B cell (primary cell): ENCODE data around the gene GNB1. TPM values are rescaled to one million over a fixed set of nuclear protein-coding genes. Genes with fewer than 3 reads are reported as not detected.
"Not testable (repeated sequence)": the region's sequence is repeated elsewhere in the genome, so short reads cannot be mapped to it uniquely, and the experiment has no call there.

Experiments used
- ATAC-seq: fragments of 200-7000 bp; cut with Tn5 transposase; one replicate; pipeline ENCODE4 v1.10.0; 2021; ENCODE audit warnings: low read depth, mild to moderate bottlenecking, moderate number of reproducible peaks, moderate library complexity
- CTCF ChIA-PET: fragments of 350-600 bp; sonication (Branson Sonifier 250); formaldehyde crosslinking; loops from one replicate; lab custom pipeline; 2021; ENCODE audit warnings: antibody characterized with exemption, inconsistent platforms; lab: Charles Lee
- POLR2A ChIA-PET: fragments of 350-600 bp; sonication (Branson Sonifier 250); formaldehyde crosslinking; loops from one replicate; lab custom pipeline; 2021; ENCODE audit warnings: antibody characterized with exemption; lab: Charles Lee
- DNase-seq: peaks from one replicate; pipeline ENCODE4 v3.0.0; 2013
- H2AFZ ChIP-seq: 2 replicates; pipeline ENCODE4 v1.6.1; 2012; ENCODE audit warnings: mild to moderate bottlenecking, low read depth, low read length; ENCODE audit not compliant: insufficient read depth, poor library complexity, severe bottlenecking
- H3K27ac ChIP-seq, 2 donors: 1 replicate in 1 of 2; 2 replicates in 1 of 2; pipeline ENCODE4 v1.5.1; 2012 to 2013; ENCODE audit warnings: low read length in 2 of 2, mild to moderate bottlenecking in 2 of 2, moderate library complexity in 1 of 2
- H3K27me3 ChIP-seq, 4 experiments: fragments of 200-600 bp in 1 of 4; sonication (generic) in 1 of 4; replicated peaks in 1 of 4; 1 replicate in 2 of 4; 2 replicates in 2 of 4; pipeline versions ENCODE4 v1.6.1 to v1.7.0; 2013 to 2016; ENCODE audit warnings: low read length in 3 of 4, mild to moderate bottlenecking in 2 of 4, mixed read lengths in 1 of 4, moderate library complexity in 1 of 4; ENCODE audit not compliant: insufficient read depth in 4 of 4, control insufficient read depth in 3 of 4; ENCODE audit errors: control extremely low read depth in 1 of 4
- H3K36me3 ChIP-seq, 2 experiments: replicated peaks in 1 of 2; 1 replicate in 1 of 2; 2 replicates in 1 of 2; pipeline versions ENCODE4 v1.6.1 to v1.7.1; 2013; ENCODE audit warnings: low read length in 1 of 2; ENCODE audit not compliant: insufficient read depth in 2 of 2, control insufficient read depth in 1 of 2; ENCODE audit errors: control extremely low read depth in 1 of 2, extremely low read depth in 1 of 2
- H3K4me1 ChIP-seq, 2 donors: fragments of 200-600 bp in 1 of 2; sonication (generic) in 1 of 2; 1 replicate in 1 of 2; 2 replicates in 1 of 2; pipeline versions ENCODE4 v1.5.1 to v1.6.1; 2013 to 2017; ENCODE audit warnings: low read length in 2 of 2; ENCODE audit not compliant: control insufficient read depth in 2 of 2, insufficient read depth in 2 of 2
- H3K4me2 ChIP-seq: replicated peaks from 2 replicates; pipeline ENCODE3; 2012; ENCODE audit warnings: mild to moderate bottlenecking, low read depth, low read length; ENCODE audit not compliant: poor library complexity, severe bottlenecking
- H3K4me3 ChIP-seq, 5 experiments: fragments of 200-600 bp in 1 of 5; sonication (generic) in 1 of 5; 1 replicate in 3 of 5; 2 replicates in 2 of 5; pipeline versions ENCODE4 v1.5.1 to v1.7.0; 2011 to 2016; ENCODE audit warnings: low read length in 4 of 5, mild to moderate bottlenecking in 4 of 5, low read depth in 2 of 5, control low read depth in 1 of 5, moderate library complexity in 1 of 5; ENCODE audit not compliant: insufficient read depth in 1 of 5; ENCODE audit errors: control extremely low read depth in 1 of 5, extremely low read depth in 1 of 5
- H3K79me2 ChIP-seq: fragments of 200-600 bp; sonication (generic); one replicate; pipeline ENCODE4 v1.6.0; 2016; ENCODE audit warnings: low read length; ENCODE audit not compliant: control insufficient read depth, insufficient read depth
- H3K9ac ChIP-seq: fragments of 200-600 bp; sonication (generic); 2 replicates; pipeline ENCODE4 v1.6.1; 2017; ENCODE audit warnings: mild to moderate bottlenecking, low read length, moderate library complexity
- H3K9me3 ChIP-seq, 3 donors: one replicate each; pipeline versions ENCODE4 v1.6.1 to v1.7.1; 2013; ENCODE audit warnings: low read length in 2 of 3; ENCODE audit not compliant: control insufficient read depth in 2 of 3, insufficient read depth in 1 of 3; ENCODE audit errors: control extremely low read depth in 1 of 3
- H4K20me1 ChIP-seq: 2 replicates; pipeline ENCODE4 v1.6.0; 2012; ENCODE audit warnings: mild to moderate bottlenecking, low read length; ENCODE audit not compliant: insufficient read depth, control insufficient read depth, poor library complexity, severe bottlenecking
- H3K27ac Mint-ChIP-seq: one replicate; pipeline ENCODE4 v1.8.0; 2021; ENCODE audit warnings: mixed read lengths
- H3K27me3 Mint-ChIP-seq: one replicate; pipeline ENCODE4 v1.8.0; 2021; ENCODE audit warnings: mixed read lengths
- H3K4me1 Mint-ChIP-seq: one replicate; pipeline ENCODE4 v1.8.0; 2021; ENCODE audit warnings: mixed read lengths
- H3K4me3 Mint-ChIP-seq: one replicate; pipeline ENCODE4 v1.8.0; 2021; ENCODE audit warnings: mixed read lengths
- H3K9me3 Mint-ChIP-seq: one replicate; pipeline ENCODE4 v1.8.0; 2022; ENCODE audit warnings: mixed read lengths; ENCODE audit not compliant: insufficient read depth
- CTCF ChIP-seq: fragments of 200-600 bp; IDR thresholded peaks from one replicate; pipeline ENCODE4 v1.8.0; 2022; ENCODE audit warnings: antibody characterized with exemption, mild to moderate bottlenecking
- EZH2 ChIP-seq: IDR thresholded peaks from 2 replicates; pipeline ENCODE4 v1.6.1; 2012; ENCODE audit warnings: borderline replicate concordance, low read depth, mild to moderate bottlenecking, moderate library complexity, low read length; ENCODE audit not compliant: insufficient read depth, poor library complexity, severe bottlenecking
- WGBS: methylation state at CpG from one replicate; pipeline ENCODE4 v1.1.5; 2013; ENCODE audit warnings: missing lambda C conversion rate; ENCODE audit not compliant: insufficient coverage; 5-methylcytosine and 5-hydroxymethylcytosine counted together
- intact Hi-C: fragments of 100-400 bp; cut with micrococcal nuclease; formaldehyde crosslinking; loops from one replicate; pipeline ENCODE4 v1.10.0; 2022
- polyA plus RNA-seq: library from polyadenylated mRNA; depleted of rRNA; stranded (reverse); fragments of >200 nt; gene quantifications from 2 replicates; pipeline ENCODE4 v1.2.3, GENCODE V29; 2012
- total RNA-seq, 2 donors: library from RNA; stranded (reverse); fragments of 120-200 nt in 1 of 2; gene quantifications; 1 replicate in 1 of 2; 2 replicates in 1 of 2; pipeline versions ENCODE4 v1.2.3 to v1.2.4, GENCODE V29; 2013 to 2022

GNB1 gene
- total and polyA plus RNA-seq, 2 donors (not counting 1 experiment from before 2014, with no cell fraction given), result 249 to 269 TPM

- Histone ChIP-seq H3K36me3 (no peaks in the 10 kb centered on the region), H3K27me3 (no peaks in the 10 kb centered on the region), H2AFZ (no peak overlapping the region), H3K4me2 (peak overlapping the region; percentile 16), H3K27ac (peak overlapping the region; percentile 68 to 69), H3K79me2 (peaks cover 100% of the 10 kb centered on the region), H3K9me3 (no peaks in the 10 kb centered on the region), H3K4me3 (no peak overlapping the region), H3K4me1 (peaks cover 79 to 85% of the 10 kb centered on the region in 2 donors), H4K20me1 (peaks cover 100% of the 10 kb centered on the region), H3K9ac (no peak overlapping the region)
- intact Hi-C loops, result no loop called here
- no peaks in the 10 kb centered on the region for H3K9me3 Mint-ChIP-seq
- no peak for TF ChIP-seq CTCF
- no peak for TF ChIP-seq EZH2
- H3K4me1 Mint-ChIP-seq, result peaks cover 75% of the 10 kb centered on the region
- DNase-seq, result no peak
- peak overlapping the region; percentile 72 for H3K27ac Mint-ChIP-seq
- ChIA-PET CTCF (interaction anchor here (1.3 kb wide), 1 partner anchor 184 kb away, joined by 3 read pairs; no protein-coding TSS in a partner anchor), POLR2A (no interaction called here)
- no peaks in the 10 kb centered on the region for H3K27me3 Mint-ChIP-seq
- H3K4me3 Mint-ChIP-seq, result peak overlapping the region; percentile 44
- 80% methylated on average over 5 of the region's 6 CpGs for WGBS
- ATAC-seq, result no peak
Measured at GRCh38 chr1:1862905-1863547, 27.9 kb downstream of the GNB1 start.

- CTCF ChIA-PET, result interaction anchor here (1.5 kb wide), 1 partner anchor 48 kb away, joined by 4 read pairs; no protein-coding TSS in a partner anchor
- not testable (repeated sequence) for H3K36me3 ChIP-seq, H3K27me3 Mint-ChIP-seq, H3K9me3 ChIP-seq, H3K9me3 Mint-ChIP-seq, DNase-seq, H3K27me3 ChIP-seq, H2AFZ ChIP-seq, ATAC-seq, H3K4me3 ChIP-seq, H3K9ac ChIP-seq
- peak overlapping the region in 1 of 2 donors; percentile 69 for H3K27ac ChIP-seq
- H3K4me1 ChIP-seq, result peaks cover 91 to 96% of the 10 kb centered on the region in 2 donors
- POLR2A ChIA-PET, result interaction anchor here (0.8 kb wide), 1 partner anchor 37 kb away, joined by 3 read pairs; no protein-coding TSS in a partner anchor
- 97% methylated on average over 10 of the region's 13 CpGs for WGBS
- H3K4me2 ChIP-seq, result peak overlapping the region; percentile 48
- intact Hi-C loops, result loop anchor here (2.0 kb wide), 1 partner anchor 21 kb away; no protein-coding TSS in a partner anchor
- H3K79me2 ChIP-seq, result peaks cover 100% of the 10 kb centered on the region
- peaks cover 100% of the 10 kb centered on the region for H4K20me1 ChIP-seq
- Mint-ChIP-seq H3K4me1 (peaks cover 80% of the 10 kb centered on the region), H3K4me3 (peak overlapping the region; percentile 66), H3K27ac (peak overlapping the region; percentile 84)
Measured at GRCh38 chr1:1861761-1862310, 29.1 kb downstream of the GNB1 start.
